Activated CD8-positive, alpha-beta T cell treated with anti-CD3 and anti-CD28 coated beads for 36 hours (primary cell): ENCODE results near the gene SHANK1. TPM values are rescaled to one million over a fixed set of nuclear protein-coding genes. Genes with fewer than 3 reads are reported as not detected.

Experiments used
- ATAC-seq: fragments of 200-7000 bp; cut with Tn5 transposase; one replicate; pipeline ENCODE4 v1.10.0; 2021; ENCODE audit warnings: mild to moderate bottlenecking, moderate library complexity
- CTCF ChIA-PET: fragments of 350-600 bp; sonication (Branson Sonifier 250); formaldehyde crosslinking; loops from one replicate; lab custom pipeline; 2021; ENCODE audit warnings: antibody characterized with exemption; lab: Charles Lee
- POLR2A ChIA-PET: fragments of 350-600 bp; sonication (Branson Sonifier 250); formaldehyde crosslinking; loops from one replicate; lab custom pipeline; 2021; ENCODE audit warnings: antibody characterized with exemption; lab: Charles Lee
- DNase-seq: peaks from one replicate; pipeline ENCODE4 v3.0.0-alpha.2; 2020
- H3K27ac Mint-ChIP-seq: one replicate; pipeline ENCODE4 v1.8.0; 2021; ENCODE audit warnings: mild to moderate bottlenecking, mixed read lengths
- H3K27me3 Mint-ChIP-seq: one replicate; pipeline ENCODE4 v1.8.0; 2021; ENCODE audit warnings: mixed read lengths
- H3K36me3 Mint-ChIP-seq: one replicate; pipeline ENCODE4 v1.8.0; 2021; ENCODE audit warnings: low read depth, mixed read lengths
- H3K4me1 Mint-ChIP-seq: one replicate; pipeline ENCODE4 v1.8.0; 2021; ENCODE audit warnings: low read depth, mixed read lengths
- H3K4me3 Mint-ChIP-seq: one replicate; pipeline ENCODE4 v1.8.0; 2021; ENCODE audit warnings: mild to moderate bottlenecking, moderate library complexity, mixed read lengths
- H3K9me3 Mint-ChIP-seq: one replicate; pipeline ENCODE4 v1.8.0; 2021; ENCODE audit warnings: mixed read lengths
- CTCF ChIP-seq: fragments of 200-600 bp; IDR thresholded peaks from one replicate; pipeline ENCODE4 v1.8.0; 2022; ENCODE audit warnings: antibody characterized with exemption, mild to moderate bottlenecking
- intact Hi-C: fragments of 100-400 bp; cut with micrococcal nuclease; formaldehyde crosslinking; loops from one replicate; pipeline ENCODE4 v1.10.0; 2022
- total RNA-seq, 2 experiments: library from RNA; stranded (reverse); gene quantifications; one replicate each; pipeline ENCODE4 v1.2.3, GENCODE V29; 2021

SHANK1 gene
- total RNA-seq, 2 experiments from 2014 or later, result 0.25 TPM; not detected in 1

GRCh38 chr19:50664204-50664603, 55.4 kb downstream of the SHANK1 start:
- TF ChIP-seq CTCF, result no peak
- Mint-ChIP-seq H3K27me3 (peaks cover 35% of the 10 kb centered on the region), H3K27ac (no peak overlapping the region), H3K36me3 (no peaks in the 10 kb centered on the region), H3K4me1 (no peaks in the 10 kb centered on the region), H3K9me3 (no peaks in the 10 kb centered on the region), H3K4me3 (no peak overlapping the region)
- ChIA-PET POLR2A (no interaction called here), CTCF (no interaction called here)
- ATAC-seq (no peak), DNase-seq (no peak)
- intact Hi-C loops, result no loop called here

- ATAC-seq (no peak), DNase-seq (no peak)
- Mint-ChIP-seq H3K4me1 (peaks cover 2% of the 10 kb centered on the region), H3K9me3 (no peaks in the 10 kb centered on the region), H3K27me3 (peaks cover 36% of the 10 kb centered on the region), H3K27ac (no peak overlapping the region), H3K4me3 (no peak overlapping the region), H3K36me3 (peaks cover under 1% of the 10 kb centered on the region)
- ChIA-PET POLR2A (no interaction called here), CTCF (no interaction called here)
- TF ChIP-seq CTCF, result no peak
- intact Hi-C loops, result no loop called here
Measured at GRCh38 chr19:50663482-50663790, 56.2 kb downstream of the SHANK1 start.

- H3K4me3 Mint-ChIP-seq, result no peak overlapping the region
- no peak for TF ChIP-seq CTCF
- peaks cover 42% of the 10 kb centered on the region for H3K27me3 Mint-ChIP-seq
- no peak overlapping the region for H3K27ac Mint-ChIP-seq
- ChIA-PET POLR2A (no interaction called here), CTCF (no interaction called here)
- intact Hi-C loops, result no loop called here
- H3K9me3 Mint-ChIP-seq, result peaks cover 4% of the 10 kb centered on the region
- no peak for ATAC-seq
- DNase-seq, result no peak
- peaks cover 4% of the 10 kb centered on the region for H3K36me3 Mint-ChIP-seq
- peaks cover 7% of the 10 kb centered on the region for H3K4me1 Mint-ChIP-seq
Measured at GRCh38 chr19:50662651-50663481, 56.7 kb downstream of the SHANK1 start.

DNA sequence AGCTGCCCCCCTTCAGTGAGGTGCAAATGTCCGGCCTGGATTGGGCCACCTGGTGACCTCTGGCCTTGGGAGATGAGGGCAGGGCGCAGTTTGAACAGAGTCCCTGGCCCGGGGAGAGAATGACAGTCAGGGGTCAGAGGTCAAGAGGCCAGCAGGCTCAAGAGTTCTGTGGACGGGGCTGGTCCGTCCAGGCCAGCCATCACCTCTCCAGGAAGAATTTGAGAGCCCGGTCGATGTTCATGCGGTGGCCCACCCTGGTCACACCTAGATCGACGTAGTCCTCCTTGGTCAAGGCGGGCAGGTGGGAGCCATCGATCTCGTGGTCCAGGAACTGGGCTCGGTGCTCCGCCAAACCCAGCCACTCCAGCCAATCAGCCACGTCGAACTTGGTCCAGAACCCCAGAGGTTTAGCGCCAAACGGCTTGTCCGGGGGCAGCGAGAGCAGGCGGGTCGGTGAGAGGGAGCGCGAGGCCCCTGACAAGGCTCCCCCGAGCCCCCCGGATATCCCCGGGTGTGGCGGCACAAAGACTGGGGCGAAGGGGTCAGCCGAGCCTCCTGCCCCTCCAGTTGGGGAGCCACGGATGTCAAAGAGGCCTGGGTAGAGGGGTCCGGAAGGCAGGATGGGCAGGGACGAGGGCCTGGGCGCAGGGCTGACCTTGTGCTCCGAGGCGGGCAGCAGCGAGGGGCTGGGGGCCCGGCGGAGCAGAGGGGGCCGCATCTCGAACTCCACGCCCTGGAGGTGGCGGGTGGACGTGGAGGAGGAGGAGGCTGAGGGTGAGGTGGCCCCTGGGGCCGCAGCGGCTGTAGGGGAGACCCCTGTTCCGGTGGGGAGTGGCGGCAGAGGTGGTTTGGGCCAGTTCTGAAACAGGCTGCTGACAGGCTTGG, 57.6 kb downstream of the SHANK1 start:
- no peak for TF ChIP-seq CTCF
- peaks cover 49% of the 10 kb centered on the region for H3K27me3 Mint-ChIP-seq
- H3K9me3 Mint-ChIP-seq, result peaks cover 12% of the 10 kb centered on the region
- POLR2A ChIA-PET, result no interaction called here
- ATAC-seq, result no peak
- peaks cover 15% of the 10 kb centered on the region for H3K4me1 Mint-ChIP-seq
- no peak overlapping the region for H3K4me3 Mint-ChIP-seq
- CTCF ChIA-PET, result no interaction called here
- no peak overlapping the region for H3K27ac Mint-ChIP-seq
- no peak for DNase-seq
- H3K36me3 Mint-ChIP-seq, result peaks cover 4% of the 10 kb centered on the region
- intact Hi-C loops, result no loop called here

GRCh38 chr19:50661023-50661422, 58.6 kb downstream of the SHANK1 start:
- ChIA-PET POLR2A (no interaction called here), CTCF (interaction anchor here (1.2 kb wide), 1 partner anchor 9 kb away, joined by 5 read pairs; no protein-coding TSS in a partner anchor)
- Mint-ChIP-seq H3K36me3 (peaks cover 4% of the 10 kb centered on the region), H3K4me1 (peaks cover 16% of the 10 kb centered on the region), H3K4me3 (no peak overlapping the region), H3K27me3 (peaks cover 56% of the 10 kb centered on the region), H3K27ac (no peak overlapping the region), H3K9me3 (peaks cover 15% of the 10 kb centered on the region)
- no peak for DNase-seq
- no peak for TF ChIP-seq CTCF
- intact Hi-C loops, result no loop called here
- ATAC-seq, result no peak
